Measurements from ENCODE around the gene TBC1D22A.

The TBC1D22A gene

DNA sequence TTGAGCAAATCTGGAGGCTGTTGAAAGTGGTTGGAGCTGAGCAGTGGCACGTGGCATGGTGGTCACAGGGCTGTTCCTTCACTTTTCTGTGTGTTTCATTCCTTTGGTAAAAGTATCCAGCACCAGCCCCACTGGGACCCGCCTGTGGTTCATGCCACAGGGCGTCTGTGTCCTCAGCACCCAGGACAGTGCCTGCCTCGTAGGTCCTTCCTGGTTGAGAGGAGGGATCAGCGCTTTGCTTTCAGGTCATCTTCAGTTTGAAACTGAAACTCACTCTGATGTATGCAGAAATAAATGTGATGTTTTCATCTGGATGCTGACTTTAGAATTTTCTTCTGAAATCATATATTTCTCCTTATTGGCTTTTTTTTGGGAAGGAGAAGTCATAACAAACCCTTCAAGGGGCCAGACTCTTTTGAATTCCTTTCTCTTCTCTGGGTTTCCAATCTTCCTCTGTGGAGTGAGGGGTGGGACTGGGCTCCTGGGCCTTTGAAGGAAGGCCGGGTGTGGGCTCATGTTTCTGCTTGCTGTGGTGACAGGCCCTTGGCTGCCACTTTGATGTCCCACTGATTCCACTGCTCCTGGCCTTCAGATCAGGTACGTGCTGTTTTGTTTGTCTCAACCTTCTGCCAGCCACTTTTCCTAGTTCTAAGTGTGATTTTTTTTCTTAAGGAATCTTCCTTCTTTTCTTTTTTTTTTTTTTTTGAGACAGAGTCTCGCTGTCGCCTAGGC is 26.2 kb downstream of the TBC1D22A start:
- DNase-seq, result no peak
- Histone ChIP-seq H3K27ac (no peak overlapping the region), H3K4me3 (ENCODE audit: low read depth, low read length) (no peak overlapping the region), H3K27me3 (replicated peaks) (no peaks in the 10 kb centered on the region), H3K36me3 (replicated peaks) (peaks cover 6% of the 10 kb centered on the region)
- in situ Hi-C loops (cut with HindIII; ENCODE audit: low pct_ligation_motif_present, low sequenced_read_pairs), result no loop called here
- TF ChIP-seq, protein P1, sequence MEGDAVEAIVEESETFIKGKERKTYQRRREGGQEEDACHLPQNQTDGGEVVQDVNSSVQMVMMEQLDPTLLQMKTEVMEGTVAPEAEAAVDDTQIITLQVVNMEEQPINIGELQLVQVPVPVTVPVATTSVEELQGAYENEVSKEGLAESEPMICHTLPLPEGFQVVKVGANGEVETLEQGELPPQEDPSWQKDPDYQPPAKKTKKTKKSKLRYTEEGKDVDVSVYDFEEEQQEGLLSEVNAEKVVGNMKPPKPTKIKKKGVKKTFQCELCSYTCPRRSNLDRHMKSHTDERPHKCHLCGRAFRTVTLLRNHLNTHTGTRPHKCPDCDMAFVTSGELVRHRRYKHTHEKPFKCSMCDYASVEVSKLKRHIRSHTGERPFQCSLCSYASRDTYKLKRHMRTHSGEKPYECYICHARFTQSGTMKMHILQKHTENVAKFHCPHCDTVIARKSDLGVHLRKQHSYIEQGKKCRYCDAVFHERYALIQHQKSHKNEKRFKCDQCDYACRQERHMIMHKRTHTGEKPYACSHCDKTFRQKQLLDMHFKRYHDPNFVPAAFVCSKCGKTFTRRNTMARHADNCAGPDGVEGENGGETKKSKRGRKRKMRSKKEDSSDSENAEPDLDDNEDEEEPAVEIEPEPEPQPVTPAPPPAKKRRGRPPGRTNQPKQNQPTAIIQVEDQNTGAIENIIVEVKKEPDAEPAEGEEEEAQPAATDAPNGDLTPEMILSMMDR (IDR thresholded peaks at IDR 0.05; ENCODE audit: low read depth, low read length, missing control alignments), result no peak

DNA sequence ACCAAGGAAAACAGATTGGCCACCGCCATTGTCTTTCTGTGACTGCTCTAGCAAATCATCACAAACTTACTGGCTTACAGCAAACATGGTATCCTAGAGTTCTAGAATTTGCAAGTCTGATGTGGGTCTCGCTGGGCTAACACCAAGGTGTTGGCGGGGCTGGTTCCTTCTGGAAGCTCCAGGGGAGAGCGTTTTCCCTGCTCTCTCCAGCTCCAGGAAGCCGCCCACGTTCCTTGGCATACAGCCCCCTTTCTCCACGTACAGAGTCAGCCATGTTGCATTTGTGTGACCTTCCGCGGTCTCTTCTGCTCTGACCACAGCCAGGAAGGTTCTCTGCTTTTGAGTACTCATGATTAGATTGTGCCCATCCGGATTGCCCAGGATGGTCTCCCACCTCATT is 27.5 kb downstream of the TBC1D22A start:
- DNase-seq, result no peak
- in situ Hi-C loops (cut with HindIII; ENCODE audit: low pct_ligation_motif_present, low sequenced_read_pairs), result no loop called here
- TF ChIP-seq, protein P1 (IDR thresholded peaks at IDR 0.05; ENCODE audit: low read depth, low read length, missing control alignments), result no peak
- Histone ChIP-seq H3K36me3 (replicated peaks) (peaks cover 11% of the 10 kb centered on the region), H3K27ac (no peak overlapping the region), H3K4me3 (ENCODE audit: low read depth, low read length) (no peak overlapping the region), H3K27me3 (replicated peaks) (no peaks in the 10 kb centered on the region)

- Histone ChIP-seq H3K36me3 (replicated peaks) (peaks cover 11% of the 10 kb centered on the region), H3K27me3 (replicated peaks) (no peaks in the 10 kb centered on the region), H3K27ac (peak overlapping the region; percentile 93), H3K4me3 (ENCODE audit: low read depth, low read length) (peak overlapping the region; percentile 24)
- peak; percentile 75 for DNase-seq
- in situ Hi-C loops (cut with HindIII; ENCODE audit: low pct_ligation_motif_present, low sequenced_read_pairs), result no loop called here
- TF ChIP-seq, protein P1 (IDR thresholded peaks at IDR 0.05; ENCODE audit: low read depth, low read length, missing control alignments), result no peak
Measured at GRCh38 chr22:46791201-46791731, 28.8 kb downstream of the TBC1D22A start.

DNA sequence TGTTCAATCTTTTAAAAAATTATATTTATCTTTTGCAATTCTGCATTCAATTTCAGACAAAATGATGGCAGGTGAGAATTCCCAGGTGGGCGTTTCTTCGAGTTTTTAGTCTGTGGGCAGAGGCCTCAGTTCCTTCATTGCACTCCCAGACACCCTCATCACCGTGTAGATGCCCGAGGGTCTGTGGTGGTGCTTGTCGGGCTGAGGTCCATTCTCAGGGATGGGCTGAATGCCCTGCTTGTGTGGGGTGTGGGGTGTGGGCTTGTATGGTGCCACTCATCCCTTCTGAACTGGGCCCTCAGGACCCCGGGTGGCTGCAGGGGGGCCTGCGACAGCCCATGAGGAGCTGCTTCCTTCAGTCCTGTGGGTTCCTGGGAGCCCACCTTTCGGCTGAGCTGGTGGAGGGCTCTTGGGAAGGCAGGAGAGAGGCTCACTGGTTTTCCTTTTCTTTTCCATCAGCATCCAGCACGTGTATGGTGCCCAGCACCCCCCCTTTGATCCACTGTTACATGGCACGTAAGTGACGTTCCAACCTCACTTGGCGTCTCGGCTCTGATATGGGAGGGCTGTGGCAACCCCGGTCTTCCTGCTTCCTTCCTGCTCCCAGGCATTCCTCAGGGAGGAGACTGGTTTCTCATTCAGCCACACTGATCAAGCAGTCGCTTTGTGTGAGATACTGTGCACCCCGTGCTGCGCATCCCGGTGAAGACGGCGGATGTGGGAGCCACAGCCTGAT is 29.8 kb downstream of the TBC1D22A start:
- H3K4me3 ChIP-seq (ENCODE audit: low read depth, low read length), result no peak overlapping the region
- no peak for DNase-seq
- in situ Hi-C loops (cut with HindIII; ENCODE audit: low pct_ligation_motif_present, low sequenced_read_pairs), result no loop called here
- no peaks in the 10 kb centered on the region for H3K27me3 ChIP-seq (replicated peaks)
- peak overlapping the region; percentile 93 for H3K27ac ChIP-seq
- H3K36me3 ChIP-seq (replicated peaks), result peaks cover 11% of the 10 kb centered on the region
- TF ChIP-seq, protein P1 (IDR thresholded peaks at IDR 0.05; ENCODE audit: low read depth, low read length, missing control alignments), result no peak

DNA sequence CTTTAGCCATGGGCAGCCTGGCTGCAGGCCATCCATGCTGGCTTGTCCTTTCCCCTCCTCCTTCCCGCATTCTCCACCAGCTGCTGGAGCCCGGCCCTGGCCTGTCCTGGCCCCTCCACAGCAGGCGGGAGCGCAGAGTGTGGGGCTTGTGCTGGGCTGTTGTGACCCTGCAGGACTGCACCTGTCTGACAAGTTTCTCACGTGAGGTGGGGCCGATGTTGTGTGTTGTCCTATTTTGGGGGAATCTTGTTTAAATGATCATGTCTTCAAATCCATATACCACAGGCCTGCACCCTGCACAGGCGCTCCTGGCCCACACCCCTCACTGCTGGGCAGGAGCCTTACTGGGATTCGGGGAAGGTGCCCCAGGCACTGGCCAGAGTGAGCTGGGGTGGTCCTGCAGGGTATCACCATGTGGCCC is 30.4 kb downstream of the TBC1D22A start:
- Histone ChIP-seq H3K27ac (no peak overlapping the region), H3K36me3 (replicated peaks) (peaks cover 14% of the 10 kb centered on the region), H3K27me3 (replicated peaks) (no peaks in the 10 kb centered on the region), H3K4me3 (ENCODE audit: low read depth, low read length) (no peak overlapping the region)
- TF ChIP-seq, protein P1 (IDR thresholded peaks at IDR 0.05; ENCODE audit: low read depth, low read length, missing control alignments), result no peak
- in situ Hi-C loops (cut with HindIII; ENCODE audit: low pct_ligation_motif_present, low sequenced_read_pairs), result no loop called here
- DNase-seq, result no peak
